ENCODE data around the gene AGPAT3. TPM values are rescaled to one million over a fixed set of nuclear protein-coding genes. Genes with fewer than 3 reads are reported as not detected.
A peak's percentile ranks its signal among the peaks of the same experiment; 100 is the strongest.

AGPAT3 gene
- total RNA-seq, 1 experiment from 2014 or later: 58.3 TPM

DNA sequence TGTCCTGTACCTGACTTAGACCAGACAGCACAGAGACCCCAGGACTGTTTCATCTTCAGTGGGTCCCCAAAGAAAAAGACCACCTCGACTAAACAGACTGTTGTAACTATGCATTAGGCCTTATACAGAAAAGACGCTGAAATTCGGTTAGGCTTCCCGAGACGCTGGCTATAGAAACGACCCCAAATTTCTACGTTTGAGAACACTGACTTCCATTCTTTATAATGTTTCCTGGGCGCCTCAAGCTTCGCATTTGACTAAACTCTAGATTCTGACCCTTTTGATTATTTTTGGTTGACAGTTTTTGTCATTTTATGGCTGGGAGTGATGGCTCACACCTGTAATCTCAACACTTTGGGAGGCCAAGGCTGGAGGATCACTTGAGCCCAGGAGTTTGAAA is 146.1 kb downstream of the AGPAT3 start:
- BruUV-seq (replicated peaks): TSS peak; percentile 74
- Mint-ChIP-seq H3K9me3 (ENCODE audit: unreplicated experiment) (no peaks in the 10 kb centered on the region), H3K36me3 (ENCODE audit: insufficient read depth, unreplicated experiment) (no peaks in the 10 kb centered on the region), H3K27ac (ENCODE audit: low read depth, unreplicated experiment) (peak overlapping the region; percentile 87), H3K27me3 (ENCODE audit: insufficient read depth, unreplicated experiment) (no peaks in the 10 kb centered on the region), H3K4me3 (ENCODE audit: unreplicated experiment) (peak overlapping the region; percentile 86), H3K4me1 (ENCODE audit: insufficient read depth, unreplicated experiment) (peaks cover 31% of the 10 kb centered on the region)
- POLR2A ChIA-PET: interaction anchor here (0.6 to 1.6 kb wide), 8 partner anchors 9 to 218 kb away, joined by 3 to 12 read pairs (median 3); no protein-coding TSS in a partner anchor
- TF ChIP-seq, protein P1, sequence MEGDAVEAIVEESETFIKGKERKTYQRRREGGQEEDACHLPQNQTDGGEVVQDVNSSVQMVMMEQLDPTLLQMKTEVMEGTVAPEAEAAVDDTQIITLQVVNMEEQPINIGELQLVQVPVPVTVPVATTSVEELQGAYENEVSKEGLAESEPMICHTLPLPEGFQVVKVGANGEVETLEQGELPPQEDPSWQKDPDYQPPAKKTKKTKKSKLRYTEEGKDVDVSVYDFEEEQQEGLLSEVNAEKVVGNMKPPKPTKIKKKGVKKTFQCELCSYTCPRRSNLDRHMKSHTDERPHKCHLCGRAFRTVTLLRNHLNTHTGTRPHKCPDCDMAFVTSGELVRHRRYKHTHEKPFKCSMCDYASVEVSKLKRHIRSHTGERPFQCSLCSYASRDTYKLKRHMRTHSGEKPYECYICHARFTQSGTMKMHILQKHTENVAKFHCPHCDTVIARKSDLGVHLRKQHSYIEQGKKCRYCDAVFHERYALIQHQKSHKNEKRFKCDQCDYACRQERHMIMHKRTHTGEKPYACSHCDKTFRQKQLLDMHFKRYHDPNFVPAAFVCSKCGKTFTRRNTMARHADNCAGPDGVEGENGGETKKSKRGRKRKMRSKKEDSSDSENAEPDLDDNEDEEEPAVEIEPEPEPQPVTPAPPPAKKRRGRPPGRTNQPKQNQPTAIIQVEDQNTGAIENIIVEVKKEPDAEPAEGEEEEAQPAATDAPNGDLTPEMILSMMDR (IDR thresholded peaks at IDR 0.05; ENCODE audit: unreplicated experiment): no peak
- intact Hi-C loops (cut with micrococcal nuclease): no loop called here
- CTCF ChIA-PET: interaction anchor here (0.6 kb wide), 2 partner anchors 38 to 200 kb away, joined by 3 read pairs; no protein-coding TSS in a partner anchor
- DNase-seq (ENCODE audit: unreplicated experiment): no peak

DNA sequence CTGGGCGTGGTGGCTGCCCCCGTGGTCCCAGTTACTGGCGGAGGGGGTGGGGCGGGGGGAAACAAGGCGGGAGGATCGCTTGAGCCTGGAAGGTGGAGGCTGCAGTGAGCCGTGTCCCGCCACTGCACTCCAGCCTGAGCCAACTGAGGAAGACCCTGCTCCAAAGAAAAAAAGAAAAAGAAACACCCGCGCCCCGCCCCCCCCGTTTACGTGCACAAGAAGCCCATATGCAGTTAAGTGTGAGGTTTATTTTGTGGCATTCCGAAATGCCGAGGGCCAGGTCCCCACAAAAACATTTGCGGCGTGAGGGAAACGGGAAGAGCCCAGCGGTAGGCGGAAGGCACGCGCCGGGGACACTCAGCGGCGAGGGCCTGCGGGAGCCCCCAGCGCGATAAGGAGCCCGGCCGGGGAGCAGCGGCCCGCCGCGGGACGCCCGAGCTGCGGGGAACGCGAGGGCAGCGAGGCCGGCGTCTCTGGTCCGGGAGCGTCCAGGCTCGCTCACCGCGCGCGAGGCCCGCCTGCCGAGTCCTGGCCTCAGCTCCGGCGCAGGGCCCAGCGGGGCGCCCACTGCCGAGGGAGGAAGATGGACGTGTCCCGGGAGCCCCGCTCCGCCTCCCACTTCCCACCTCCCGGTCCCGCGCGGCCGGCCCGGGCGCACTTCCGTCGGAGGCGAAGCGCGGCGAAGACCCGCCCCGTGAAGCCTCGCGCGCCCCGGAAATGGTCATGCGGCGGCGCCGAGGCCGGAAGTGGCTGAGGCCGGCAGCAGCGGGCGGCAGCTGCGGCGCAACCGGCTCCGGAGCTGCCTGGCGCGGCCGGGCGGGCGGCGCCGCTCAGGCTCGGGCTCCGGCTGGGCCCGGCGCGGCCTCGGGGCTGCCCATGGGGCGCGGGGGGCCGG is 146.8 kb downstream of the AGPAT3 start, which contains the start of gene TRAPPC10:
TSS of gene TRAPPC10 (plus strand) at position 731 of the 895 bp plus-strand sequence. CDS start 185 bp downstream, outside the sequence.
- Mint-ChIP-seq H3K36me3 (ENCODE audit: insufficient read depth, unreplicated experiment) (no peaks in the 10 kb centered on the region), H3K4me3 (ENCODE audit: unreplicated experiment) (peak within 1 kb of the TSS; percentile 86), H3K4me1 (ENCODE audit: insufficient read depth, unreplicated experiment) (peaks cover 28% of the 10 kb centered on the region), H3K27me3 (ENCODE audit: insufficient read depth, unreplicated experiment) (no peaks in the 10 kb centered on the region), H3K9me3 (ENCODE audit: unreplicated experiment) (no peaks in the 10 kb centered on the region), H3K27ac (ENCODE audit: low read depth, unreplicated experiment) (peak within 1 kb of the TSS; percentile 87)
- intact Hi-C loops (cut with micrococcal nuclease): no loop called here
- no TSS peak for BruUV-seq (replicated peaks)
- ChIA-PET CTCF (interaction anchor here (0.6 kb wide), 1 partner anchor 39 kb away, joined by 3 read pairs; no protein-coding TSS in a partner anchor), POLR2A (interaction anchor here (0.6 to 1.6 kb wide), 15 partner anchors 9 to 233 kb away, joined by 3 to 12 read pairs (median 3); no protein-coding TSS in a partner anchor)
- TF ChIP-seq, protein P1 (IDR thresholded peaks at IDR 0.05; ENCODE audit: unreplicated experiment): no peak
- DNase-seq (ENCODE audit: unreplicated experiment): peak; percentile 82

DNA sequence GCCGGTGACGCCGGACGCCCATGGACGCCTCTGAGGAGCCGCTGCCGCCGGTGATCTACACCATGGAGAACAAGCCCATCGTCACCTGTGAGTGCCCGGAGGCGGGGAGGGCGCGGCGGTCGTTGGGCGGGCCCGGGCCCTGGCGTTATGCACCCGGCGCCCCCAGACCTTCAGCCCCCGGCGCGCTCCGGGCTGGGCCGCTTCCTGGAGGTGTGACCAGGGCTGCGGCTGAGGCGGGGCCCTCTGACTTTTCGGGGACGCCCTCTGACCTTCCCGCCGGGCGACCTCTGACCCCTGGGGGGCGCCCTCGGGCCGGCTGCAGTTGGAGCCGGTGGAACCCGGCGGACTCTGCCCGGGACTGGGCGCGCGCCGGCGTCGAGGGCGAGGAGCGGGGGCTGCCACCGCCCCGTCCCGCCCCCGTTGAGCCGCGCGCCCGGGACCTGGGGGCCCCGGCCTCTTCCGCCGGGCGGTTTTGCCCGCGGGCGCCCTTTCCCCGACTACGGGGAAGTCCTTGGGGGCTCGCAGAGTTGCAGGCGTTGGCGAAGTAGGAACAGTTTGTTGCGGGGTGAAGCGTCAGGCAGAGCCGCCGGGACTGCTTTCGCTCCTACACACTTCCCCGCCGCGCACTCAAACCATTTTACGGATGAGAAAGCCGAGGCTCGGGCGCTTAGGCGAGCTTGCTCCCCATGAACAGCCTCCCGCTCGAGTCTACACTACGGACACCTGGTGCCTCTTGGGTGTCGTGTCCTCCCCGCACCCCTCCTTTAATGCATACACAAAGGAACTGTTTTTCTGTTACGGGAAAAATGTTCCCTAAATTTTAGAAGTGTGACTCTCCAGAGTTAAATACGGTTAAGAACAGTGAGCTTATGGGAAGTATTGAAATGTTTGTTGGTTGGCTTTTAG is 147.7 kb downstream of the AGPAT3 start:
- DNase-seq (ENCODE audit: unreplicated experiment): peak; percentile 35
- peak overlapping the region; percentile 84 for H3K27ac Mint-ChIP-seq (ENCODE audit: low read depth, unreplicated experiment)
- no peaks in the 10 kb centered on the region for H3K9me3 Mint-ChIP-seq (ENCODE audit: unreplicated experiment)

More for the DNA sequence above, 147.7 kb downstream of the AGPAT3 start:
- ChIA-PET POLR2A (interaction anchor here (0.6 to 1.6 kb wide), 19 partner anchors 8 to 285 kb away, joined by 3 to 12 read pairs (median 3); no protein-coding TSS in a partner anchor), CTCF (no interaction called here)
- Mint-ChIP-seq H3K27me3 (ENCODE audit: insufficient read depth, unreplicated experiment) (no peaks in the 10 kb centered on the region), H3K36me3 (ENCODE audit: insufficient read depth, unreplicated experiment) (peaks cover 3% of the 10 kb centered on the region), H3K4me3 (ENCODE audit: unreplicated experiment) (peak overlapping the region; percentile 86), H3K4me1 (ENCODE audit: insufficient read depth, unreplicated experiment) (peaks cover 23% of the 10 kb centered on the region)
- BruUV-seq (replicated peaks): no TSS peak
- intact Hi-C loops (cut with micrococcal nuclease): no loop called here
- TF ChIP-seq, protein P1 (IDR thresholded peaks at IDR 0.05; ENCODE audit: unreplicated experiment): peak; percentile 20

Data from MCF 10A (cell line).